OCI-LY1 (cell line): ENCODE results near the gene PARN.

Source experiments
- H2AFZ ChIP-seq: fragments of 200-600 bp; sonication (generic), shearing (Covaris generic); 2 replicates; pipeline ENCODE4 v1.6.0; 2014; ENCODE audit warnings: antibody characterized with exemption, mild to moderate bottlenecking, low read length
- H3F3A ChIP-seq: fragments of 200-600 bp; sonication (generic), shearing (Covaris generic); 2 replicates; pipeline ENCODE4 v1.6.0; 2014; ENCODE audit warnings: mild to moderate bottlenecking, antibody characterized with exemption, low read length, moderate library complexity; ENCODE audit not compliant: insufficient read depth
- H3K27ac ChIP-seq: fragments of 200-600 bp; sonication (generic); 2 replicates; pipeline ENCODE4 v1.5.1; 2014; ENCODE audit warnings: low read length, mixed run types, mild to moderate bottlenecking, low read depth; ENCODE audit not compliant: poor library complexity, severe bottlenecking
- H3K27me3 ChIP-seq: fragments of 200-600 bp; sonication (generic); 2 replicates; pipeline ENCODE4 v1.6.0; 2014; ENCODE audit warnings: antibody characterized with exemption, mild to moderate bottlenecking, low read length, moderate library complexity; ENCODE audit not compliant: insufficient read depth
- H3K36me3 ChIP-seq: fragments of 200-600 bp; sonication (generic); 2 replicates; pipeline ENCODE4 v1.6.1; 2014; ENCODE audit warnings: mild to moderate bottlenecking, antibody characterized with exemption, low read length, moderate library complexity, mixed read lengths; ENCODE audit not compliant: insufficient read depth
- H3K4me1 ChIP-seq: fragments of 200-600 bp; sonication (generic); 2 replicates; pipeline ENCODE4 v1.5.1; 2014; ENCODE audit warnings: mild to moderate bottlenecking, low read length, moderate library complexity; ENCODE audit not compliant: insufficient read depth, severe bottlenecking
- H3K4me2 ChIP-seq: fragments of 200-600 bp; sonication (generic), shearing (Covaris generic); 2 replicates; pipeline ENCODE4 v1.6.1; 2014; ENCODE audit warnings: low read length
- H3K4me3 ChIP-seq: fragments of 200-600 bp; sonication (generic); 2 replicates; pipeline ENCODE4 v1.5.1; 2014; ENCODE audit warnings: low read length, low read depth, mild to moderate bottlenecking, mixed read lengths; ENCODE audit not compliant: poor library complexity, severe bottlenecking
- H3K79me2 ChIP-seq: fragments of 200-600 bp; shearing (Covaris generic); 2 replicates; pipeline ENCODE4 v1.6.1; 2016; ENCODE audit warnings: mixed run types, low read length, mixed read lengths; ENCODE audit not compliant: insufficient read depth
- H3K9ac ChIP-seq: fragments of 200-600 bp; sonication (generic), shearing (Covaris generic); 2 replicates; pipeline ENCODE4 v1.6.1; 2014; ENCODE audit warnings: mild to moderate bottlenecking, low read length, mixed read lengths
- H3K9me2 ChIP-seq: fragments of 200-600 bp; sonication (generic), shearing (Covaris generic); 2 replicates; pipeline ENCODE4 v1.6.1; 2014; ENCODE audit warnings: low read depth, mild to moderate bottlenecking, low read length, mixed read lengths
- H3K9me3 ChIP-seq: fragments of 200-600 bp; shearing (Covaris generic); 2 replicates; pipeline ENCODE4 v1.6.1; 2014; ENCODE audit warnings: low read length, mixed read lengths
- H4K20me1 ChIP-seq: fragments of 200-600 bp; sonication (generic), shearing (Covaris generic); 2 replicates; pipeline ENCODE4 v1.6.0; 2016; ENCODE audit warnings: mild to moderate bottlenecking, low read length; ENCODE audit not compliant: insufficient read depth
- CTCF ChIP-seq: fragments of 200-600 bp; sonication (generic), shearing (Covaris generic); IDR thresholded peaks from 2 replicates; pipeline ENCODE4 v1.5.1; 2017; ENCODE audit warnings: mild to moderate bottlenecking, antibody characterized with exemption, low read length, moderate library complexity, mixed read lengths
- EZH2 ChIP-seq: fragments of 200-600 bp; sonication (generic), shearing (Covaris generic); IDR thresholded peaks from 2 replicates; pipeline ENCODE4 v1.8.0; 2017; ENCODE audit warnings: borderline replicate concordance, mixed run types, mild to moderate bottlenecking, antibody characterized with exemption, low read length, moderate library complexity, mixed read lengths

The PARN gene

GRCh38 chr16:14652726-14653125 lies 22.7 kb upstream of the PARN start:
- Histone ChIP-seq H3K36me3 (peaks cover 88% of the 10 kb centered on the region), H3K9me2 (no peaks in the 10 kb centered on the region), H3K79me2 (no peaks in the 10 kb centered on the region), H3F3A (no peaks in the 10 kb centered on the region), H2AFZ (no peak overlapping the region), H3K27ac (no peak overlapping the region), H4K20me1 (no peaks in the 10 kb centered on the region), H3K27me3 (no peaks in the 10 kb centered on the region), H3K4me3 (no peak overlapping the region), H3K9me3 (no peaks in the 10 kb centered on the region), H3K4me1 (peaks cover 5% of the 10 kb centered on the region), H3K4me2 (no peak overlapping the region), H3K9ac (no peak overlapping the region)
- no peak for TF ChIP-seq EZH2
- TF ChIP-seq CTCF, result no peak

GRCh38 chr16:14650629-14651028 lies 20.6 kb upstream of the PARN start:
- H3K4me3 ChIP-seq, result no peak overlapping the region
- no peak overlapping the region for H2AFZ ChIP-seq
- TF ChIP-seq CTCF, result no peak
- TF ChIP-seq EZH2, result no peak
- no peaks in the 10 kb centered on the region for H3K9me2 ChIP-seq
- H3K9ac ChIP-seq, result no peak overlapping the region
- H3K79me2 ChIP-seq, result no peaks in the 10 kb centered on the region
- H3K4me1 ChIP-seq, result no peaks in the 10 kb centered on the region
- H3F3A ChIP-seq, result no peaks in the 10 kb centered on the region
- H3K9me3 ChIP-seq, result no peaks in the 10 kb centered on the region
- no peak overlapping the region for H3K27ac ChIP-seq
- H3K4me2 ChIP-seq, result no peak overlapping the region
- H3K36me3 ChIP-seq, result peaks cover 88% of the 10 kb centered on the region
- H3K27me3 ChIP-seq, result no peaks in the 10 kb centered on the region
- no peaks in the 10 kb centered on the region for H4K20me1 ChIP-seq

- no peaks in the 10 kb centered on the region; the same call in 1 of the 2 replicates for H3K79me2 ChIP-seq
- no peaks in the 10 kb centered on the region for H3K9me3 ChIP-seq
- H3K27me3 ChIP-seq, result no peaks in the 10 kb centered on the region
- no peak overlapping the region for H3K27ac ChIP-seq
- no peaks in the 10 kb centered on the region for H3K4me1 ChIP-seq
- H3F3A ChIP-seq, result no peaks in the 10 kb centered on the region
- H2AFZ ChIP-seq, result no peak overlapping the region
- no peak overlapping the region for H3K4me2 ChIP-seq
- H4K20me1 ChIP-seq, result 0 out of 2 replicates have a peak, but pooled peaks cover 2% of the 10 kb centered on the region
- no peak overlapping the region for H3K9ac ChIP-seq
- TF ChIP-seq CTCF, result no peak
- TF ChIP-seq EZH2, result no peak
- peaks cover 90% of the 10 kb centered on the region for H3K36me3 ChIP-seq
- no peak overlapping the region for H3K4me3 ChIP-seq
- H3K9me2 ChIP-seq, result no peaks in the 10 kb centered on the region
Observed at GRCh38 chr16:14649816-14650215, 19.8 kb upstream of the PARN start.
